PC-3 (cell line): Measurements from ENCODE around the gene RGS11.

Experiments
- EZH2phosphoT487 ChIP-seq: fragments of 300-600 bp; sonication (generic); IDR thresholded peaks from 2 replicates; pipeline ENCODE4 v1.6.1; 2018; ENCODE audit warnings: mild to moderate bottlenecking, antibody characterized with exemption, low read length, borderline replicate concordance
- TF ChIP-seq, protein P1 (sequence below): fragments of 300-600 bp; sonication (generic); conservative IDR thresholded peaks from 2 replicates; pipeline ENCODE4 v1.5.1; 2017; ENCODE audit warnings: antibody characterized with exemption, low read depth, mild to moderate bottlenecking, low read length

DNA sequence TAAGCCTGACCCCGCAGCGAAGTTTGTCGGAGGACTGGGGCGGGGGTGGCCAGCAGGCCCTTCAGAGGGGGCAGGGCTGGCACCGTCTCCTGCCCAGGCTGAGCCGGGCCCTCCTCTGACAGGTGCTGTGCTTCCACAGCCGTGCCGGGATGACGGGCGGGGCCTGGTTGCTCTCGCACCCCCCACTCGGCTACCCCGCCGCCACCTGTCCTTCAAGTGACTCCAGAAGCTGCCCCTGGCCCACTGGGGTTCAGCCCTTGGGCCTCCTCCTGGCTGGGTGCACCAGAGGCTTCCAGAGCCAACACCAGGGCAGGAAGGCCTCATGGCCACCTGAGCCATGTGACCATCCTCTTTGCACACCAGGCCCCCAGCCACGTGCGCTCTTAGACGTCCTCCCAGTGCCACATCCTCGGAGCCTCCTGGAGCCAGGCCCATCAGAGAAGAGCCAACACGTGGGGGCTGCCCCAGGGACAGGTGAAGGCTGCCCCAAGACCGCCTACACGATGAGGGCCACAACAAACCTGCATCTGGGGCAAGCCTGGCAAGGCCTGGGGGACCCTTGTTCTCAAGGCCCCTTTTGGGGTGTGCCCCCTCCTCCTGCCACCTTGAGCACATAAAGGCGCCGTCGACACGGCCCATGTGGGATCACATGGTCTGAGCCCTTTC lies 14.4 kb upstream of the RGS11 start:
- TF ChIP-seq, protein P1, sequence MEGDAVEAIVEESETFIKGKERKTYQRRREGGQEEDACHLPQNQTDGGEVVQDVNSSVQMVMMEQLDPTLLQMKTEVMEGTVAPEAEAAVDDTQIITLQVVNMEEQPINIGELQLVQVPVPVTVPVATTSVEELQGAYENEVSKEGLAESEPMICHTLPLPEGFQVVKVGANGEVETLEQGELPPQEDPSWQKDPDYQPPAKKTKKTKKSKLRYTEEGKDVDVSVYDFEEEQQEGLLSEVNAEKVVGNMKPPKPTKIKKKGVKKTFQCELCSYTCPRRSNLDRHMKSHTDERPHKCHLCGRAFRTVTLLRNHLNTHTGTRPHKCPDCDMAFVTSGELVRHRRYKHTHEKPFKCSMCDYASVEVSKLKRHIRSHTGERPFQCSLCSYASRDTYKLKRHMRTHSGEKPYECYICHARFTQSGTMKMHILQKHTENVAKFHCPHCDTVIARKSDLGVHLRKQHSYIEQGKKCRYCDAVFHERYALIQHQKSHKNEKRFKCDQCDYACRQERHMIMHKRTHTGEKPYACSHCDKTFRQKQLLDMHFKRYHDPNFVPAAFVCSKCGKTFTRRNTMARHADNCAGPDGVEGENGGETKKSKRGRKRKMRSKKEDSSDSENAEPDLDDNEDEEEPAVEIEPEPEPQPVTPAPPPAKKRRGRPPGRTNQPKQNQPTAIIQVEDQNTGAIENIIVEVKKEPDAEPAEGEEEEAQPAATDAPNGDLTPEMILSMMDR, result no peak
- no peak for TF ChIP-seq EZH2phosphoT487
